Measurements from ENCODE around the gene MSS51. TPM values are rescaled to one million over a fixed set of nuclear protein-coding genes. Genes with fewer than 3 reads are reported as not detected.

MSS51 gene
- total RNA-seq, result 10 to 100 TPM in 3 of 10 donors, 1 to 10 TPM in 7; 1.1 to 18.1 (median 7.7) TPM
- polyA plus RNA-seq, result 1 to 10 TPM in 1 of 2 donors, under 1 TPM in 1; 0.90 to 5.6 TPM
- long read RNA-seq, donor 1, result 0 reads
- long read RNA-seq, donor 2, partial matches to known transcripts, result 0 of 2 reads
- long read RNA-seq, donor 2, other reads (novel, unspliced or antisense), result 1 of 2 reads
- long read RNA-seq, donor 3, result 0 reads

DNA sequence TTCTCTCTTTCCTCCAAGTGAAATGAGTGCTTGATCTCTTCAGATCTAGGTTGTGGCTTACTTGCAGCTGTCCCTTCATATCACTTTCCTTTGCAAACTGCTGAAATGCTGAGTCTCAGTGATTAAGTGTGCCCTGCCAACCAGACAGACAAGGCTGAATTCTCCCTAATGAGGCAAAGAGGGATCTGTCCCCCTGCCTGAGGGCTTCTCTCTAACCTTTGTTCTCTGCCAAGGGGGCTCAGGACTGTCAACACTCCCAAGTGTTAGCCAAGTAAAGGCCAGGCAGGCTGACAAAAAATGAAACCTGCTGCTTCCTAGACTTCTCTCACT lies at the start of gene MSS51:
Gene MSS51, minus strand, starts transcription at position 24 of the 330 bp plus-strand sequence. CDS start 5,277 bp downstream, outside the sequence.
- ATAC-seq (peak; percentile 77 to 97 (median 92)), DNase-seq (peak in 1 of 2 donors; percentile 51)
- intact Hi-C loops (cut with DNase I), result no loop called here
- peak within 1 kb of the TSS in 7 of 10 donors; percentile 9 to 41 (median 28) for H3K4me3 ChIP-seq
- H3K36me3 ChIP-seq, result peaks cover 0 to 76% (median 10%) of the 10 kb centered on the region in 9 donors
- H3K27ac ChIP-seq, result peak within 1 kb of the TSS in 7 of 10 donors; percentile 13 to 73 (median 64)
- no peaks in the 10 kb centered on the region for H3K9me3 ChIP-seq
- TF ChIP-seq, protein P1, sequence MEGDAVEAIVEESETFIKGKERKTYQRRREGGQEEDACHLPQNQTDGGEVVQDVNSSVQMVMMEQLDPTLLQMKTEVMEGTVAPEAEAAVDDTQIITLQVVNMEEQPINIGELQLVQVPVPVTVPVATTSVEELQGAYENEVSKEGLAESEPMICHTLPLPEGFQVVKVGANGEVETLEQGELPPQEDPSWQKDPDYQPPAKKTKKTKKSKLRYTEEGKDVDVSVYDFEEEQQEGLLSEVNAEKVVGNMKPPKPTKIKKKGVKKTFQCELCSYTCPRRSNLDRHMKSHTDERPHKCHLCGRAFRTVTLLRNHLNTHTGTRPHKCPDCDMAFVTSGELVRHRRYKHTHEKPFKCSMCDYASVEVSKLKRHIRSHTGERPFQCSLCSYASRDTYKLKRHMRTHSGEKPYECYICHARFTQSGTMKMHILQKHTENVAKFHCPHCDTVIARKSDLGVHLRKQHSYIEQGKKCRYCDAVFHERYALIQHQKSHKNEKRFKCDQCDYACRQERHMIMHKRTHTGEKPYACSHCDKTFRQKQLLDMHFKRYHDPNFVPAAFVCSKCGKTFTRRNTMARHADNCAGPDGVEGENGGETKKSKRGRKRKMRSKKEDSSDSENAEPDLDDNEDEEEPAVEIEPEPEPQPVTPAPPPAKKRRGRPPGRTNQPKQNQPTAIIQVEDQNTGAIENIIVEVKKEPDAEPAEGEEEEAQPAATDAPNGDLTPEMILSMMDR (IDR thresholded peaks at IDR 0.05), result no peak
- no peaks in the 10 kb centered on the region for H3K27me3 ChIP-seq
- H3K4me1 ChIP-seq, result peaks cover 0 to 9% (median 0%) of the 10 kb centered on the region in 9 donors

DNA sequence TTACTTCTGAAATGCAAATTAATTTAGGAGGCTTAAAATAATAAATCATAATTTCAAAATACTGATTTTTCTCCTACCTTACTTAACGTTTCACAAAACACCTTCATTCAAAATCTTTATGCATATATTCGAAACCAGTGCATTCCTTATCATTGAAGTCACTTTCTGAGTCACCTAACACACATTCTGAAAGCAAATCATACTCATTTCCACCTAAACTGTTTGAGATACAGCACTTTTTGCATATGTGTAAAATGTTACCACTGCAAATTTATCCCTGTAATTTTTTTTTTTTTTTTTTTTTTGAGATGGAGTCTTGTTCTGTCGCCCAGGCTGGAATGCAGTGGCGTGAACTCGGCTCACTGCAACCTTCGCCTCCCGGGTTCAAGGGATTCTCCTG lies 46.8 kb upstream of the MSS51 start:
- Histone ChIP-seq H3K9me3 (no peaks in the 10 kb centered on the region), H3K4me3 (no peak overlapping the region), H3K36me3 (peaks cover 0 to 60% (median 32%) of the 10 kb centered on the region in 9 donors), H3K27ac (no peak overlapping the region), H3K4me1 (peaks cover 0 to 8% (median under 1%) of the 10 kb centered on the region in 9 donors), H3K27me3 (no peaks in the 10 kb centered on the region)
- TF ChIP-seq, protein P1 (IDR thresholded peaks at IDR 0.05), result no peak
- no peak for ATAC-seq
- intact Hi-C loops (cut with DNase I), result no loop called here
- DNase-seq, result no peak
- WGBS, 2 donors, result 94 to 95% methylated on average over 7 of the region's 7 CpGs

DNA sequence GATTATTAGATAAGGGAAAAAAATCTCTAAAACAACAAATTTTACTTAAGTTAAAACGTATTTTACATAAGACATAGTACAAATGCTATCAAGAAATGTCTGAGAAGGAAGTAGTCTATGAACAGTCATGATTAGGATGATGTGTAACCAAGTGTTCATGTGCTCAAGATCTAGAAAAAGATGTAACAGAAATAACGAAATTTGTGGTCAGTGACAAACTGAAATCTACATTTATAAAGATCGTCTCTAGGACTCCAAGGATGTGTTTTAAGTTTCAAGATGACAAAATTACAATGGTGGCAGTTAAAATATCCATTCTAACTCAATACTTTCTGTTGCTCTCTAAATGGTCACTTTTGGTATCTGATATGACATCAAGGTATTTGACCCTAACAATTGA lies 45.3 kb upstream of the MSS51 start:
- Histone ChIP-seq H3K4me3 (no peak overlapping the region), H3K27me3 (no peaks in the 10 kb centered on the region), H3K4me1 (peaks cover 0 to 7% (median 0%) of the 10 kb centered on the region in 9 donors), H3K27ac (no peak overlapping the region), H3K9me3 (no peaks in the 10 kb centered on the region), H3K36me3 (peaks cover 0 to 75% (median 43%) of the 10 kb centered on the region in 9 donors)
- DNase-seq, result no peak
- TF ChIP-seq, protein P1 (IDR thresholded peaks at IDR 0.05), result no peak
- 83 to 85% methylated on average over 3 of the region's 3 CpGs for WGBS, 2 donors
- intact Hi-C loops (cut with DNase I), result loop anchor here in 1 of 10 donors (10.0 kb wide), 1 partner anchor 114 kb away; no protein-coding TSS in a partner anchor
- no peak for ATAC-seq

DNA sequence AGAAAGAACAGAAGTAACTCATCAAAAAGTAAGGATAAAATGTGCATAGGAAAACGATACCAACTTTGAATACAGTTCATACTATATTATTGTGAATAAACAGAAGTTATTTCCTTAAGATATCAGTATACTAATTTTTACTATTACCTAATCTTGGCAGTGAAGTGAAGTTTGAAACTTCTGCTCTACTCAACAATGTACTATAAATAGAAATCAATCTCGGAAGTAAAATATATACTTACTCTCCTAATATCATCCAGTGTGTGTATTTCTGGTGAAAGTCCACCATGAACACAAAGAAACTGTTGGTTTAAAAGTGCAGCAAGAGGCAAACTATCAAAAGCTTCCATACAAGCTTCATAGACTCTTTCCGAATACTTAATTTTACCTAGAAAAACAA lies 37.9 kb upstream of the MSS51 start:
- peak in 3 of 8 donors; percentile 40 to 62 (median 42) for ATAC-seq
- TF ChIP-seq, protein P1 (IDR thresholded peaks at IDR 0.05), result no peak
- no peak for DNase-seq
- intact Hi-C loops (cut with DNase I), result loop anchor here in 1 of 10 donors (10.0 kb wide), 1 partner anchor 106 kb away; no protein-coding TSS in a partner anchor
- H3K9me3 ChIP-seq, result no peaks in the 10 kb centered on the region
- H3K27ac ChIP-seq, result peak overlapping the region in 8 of 10 donors; percentile 24 to 68 (median 46)
- peaks cover 0 to 100% (median 36%) of the 10 kb centered on the region in 9 donors for H3K36me3 ChIP-seq
- WGBS, 2 donors, result 51 to 56% methylated on average over 3 of the region's 3 CpGs
- no peak overlapping the region for H3K4me3 ChIP-seq
- H3K27me3 ChIP-seq, result no peaks in the 10 kb centered on the region
- peaks cover 0 to 37% (median 14%) of the 10 kb centered on the region in 9 donors for H3K4me1 ChIP-seq

Data from heart right ventricle (tissue), 16 donors.